HG03064 (cell line): Measurements from ENCODE around the gene CCDC78.

ENCODE experiments used
- ATAC-seq: cut with Tn5 transposase; IDR thresholded peaks from one replicate; pipeline ENCODE4 v1.9.1; 2021; ENCODE audit warnings: low read depth; ENCODE audit not compliant: unreplicated experiment

CCDC78 gene

GRCh38 chr16:682493-683395 lies 43.5 kb downstream of the CCDC78 start:
- ATAC-seq: no peak

- ATAC-seq: no peak
Observed at GRCh38 chr16:681746-682427, 44.4 kb downstream of the CCDC78 start.

GRCh38 chr16:680967-681745 lies 45.1 kb downstream of the CCDC78 start:
- no peak for ATAC-seq

DNA sequence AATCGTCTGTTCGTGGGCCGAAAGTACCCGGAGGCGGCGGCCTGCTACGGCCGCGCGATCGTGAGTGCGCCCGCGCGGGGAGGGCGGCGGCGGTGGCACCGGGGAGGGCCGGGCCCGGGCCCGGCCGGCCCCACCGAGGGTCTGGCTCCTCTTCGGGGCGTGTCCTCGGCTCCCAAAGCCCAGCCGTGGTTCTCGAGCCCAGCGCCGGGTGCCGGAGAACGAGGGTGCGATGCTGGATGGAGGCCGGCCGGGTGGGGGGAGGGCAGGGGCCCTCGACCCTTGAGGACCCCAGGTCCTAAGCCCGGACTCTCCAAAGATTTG lies 45.7 kb downstream of the CCDC78 start:
- no peak for ATAC-seq

GRCh38 chr16:679814-680624 lies 46.2 kb downstream of the CCDC78 start, which contains the start of gene STUB1:
TSS of gene STUB1 (plus strand) at chr16:680410. CDS start at chr16:680526, 116 bp downstream.
- no peak for ATAC-seq

- ATAC-seq: no peak
Observed at GRCh38 chr16:678858-679813, 47.1 kb downstream of the CCDC78 start.

DNA sequence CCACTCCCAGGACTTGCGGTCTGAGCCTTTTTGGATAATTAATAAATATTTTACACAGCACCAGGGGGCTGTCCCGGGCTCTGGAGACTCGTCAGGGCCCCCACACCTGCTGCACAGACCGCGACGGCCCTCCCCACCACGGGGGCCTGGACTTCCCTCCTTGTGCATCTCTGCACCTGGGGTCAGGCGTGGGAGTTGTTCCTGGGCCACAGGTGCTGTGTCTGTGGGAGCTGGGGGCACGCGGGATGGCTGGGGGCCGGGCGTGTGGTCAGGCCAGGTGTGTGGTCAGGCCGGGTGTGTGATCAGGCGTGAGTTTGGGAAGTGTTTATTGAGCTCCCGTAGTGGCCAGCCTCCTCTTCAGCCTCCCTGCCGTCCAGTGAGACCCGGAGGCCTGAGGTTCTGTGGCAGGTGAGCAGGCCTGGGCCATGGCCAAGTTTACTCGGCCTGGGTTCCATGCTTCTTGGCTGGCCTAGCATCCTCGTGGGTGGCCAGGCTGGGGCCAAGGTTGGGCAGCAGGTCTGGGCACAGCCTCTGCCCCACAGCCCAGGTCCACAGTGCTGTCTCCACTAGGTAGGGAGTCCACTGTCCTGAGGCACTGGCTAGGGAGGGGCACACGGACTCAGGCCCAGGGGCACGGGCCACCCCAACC lies 47.9 kb downstream of the CCDC78 start:
- ATAC-seq: no peak

DNA sequence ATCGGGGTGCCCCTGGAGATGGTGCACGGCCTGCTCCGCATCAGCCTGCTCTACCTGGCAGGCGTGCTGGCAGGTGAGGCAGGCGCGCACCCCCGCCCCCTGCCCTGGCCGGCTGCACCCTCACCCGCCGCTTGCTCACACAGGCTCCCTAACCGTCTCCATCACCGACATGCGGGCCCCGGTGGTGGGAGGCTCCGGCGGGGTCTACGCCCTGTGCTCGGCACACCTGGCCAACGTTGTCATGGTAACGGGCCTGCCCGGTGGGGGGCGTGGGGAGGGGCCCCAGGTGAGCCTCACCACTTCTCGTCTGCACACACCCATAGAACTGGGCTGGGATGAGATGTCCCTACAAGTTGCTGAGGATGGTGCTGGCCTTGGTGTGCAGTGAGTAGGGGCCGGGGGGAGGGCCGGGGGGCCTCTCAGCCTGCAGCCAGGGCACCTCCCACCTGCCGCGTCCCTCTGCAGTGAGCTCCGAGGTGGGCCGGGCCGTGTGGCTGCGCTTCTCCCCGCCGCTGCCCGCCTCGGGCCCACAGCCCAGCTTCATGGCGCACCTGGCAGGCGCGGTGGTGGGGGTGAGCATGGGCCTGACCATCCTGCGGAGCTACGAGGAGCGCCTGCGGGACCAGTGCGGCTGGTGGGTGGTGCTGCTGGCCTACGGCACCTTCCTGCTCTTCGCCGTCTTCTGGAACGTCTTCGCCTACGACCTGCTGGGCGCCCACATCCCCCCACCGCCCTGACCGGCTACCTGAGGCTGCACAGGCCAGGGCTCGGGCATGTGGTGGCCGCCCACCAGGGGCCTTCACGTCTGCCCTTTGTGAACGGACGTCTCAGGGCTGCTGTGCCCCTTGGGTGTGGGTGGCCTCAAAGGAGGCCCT lies 48.7 kb downstream of the CCDC78 start:
- ATAC-seq: no peak

DNA sequence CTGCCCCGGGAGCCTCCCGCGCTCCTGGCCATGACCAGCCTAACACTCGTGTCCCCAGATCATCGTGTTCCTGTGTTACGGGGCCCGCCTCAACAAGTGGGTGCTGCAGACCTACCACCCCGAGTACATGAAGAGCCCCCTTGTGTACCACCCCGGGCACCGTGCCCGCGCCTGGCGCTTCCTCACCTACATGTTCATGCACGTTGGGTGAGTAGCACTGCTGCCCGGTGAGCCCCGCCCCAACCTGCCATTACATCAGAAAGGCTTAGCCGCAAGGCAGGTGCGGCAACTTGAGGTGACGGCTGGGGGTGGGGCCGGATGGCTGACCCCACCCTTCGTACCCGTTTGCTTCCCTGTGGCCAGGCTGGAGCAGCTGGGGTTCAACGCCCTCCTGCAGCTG lies 49.3 kb downstream of the CCDC78 start:
- ATAC-seq: no peak

DNA sequence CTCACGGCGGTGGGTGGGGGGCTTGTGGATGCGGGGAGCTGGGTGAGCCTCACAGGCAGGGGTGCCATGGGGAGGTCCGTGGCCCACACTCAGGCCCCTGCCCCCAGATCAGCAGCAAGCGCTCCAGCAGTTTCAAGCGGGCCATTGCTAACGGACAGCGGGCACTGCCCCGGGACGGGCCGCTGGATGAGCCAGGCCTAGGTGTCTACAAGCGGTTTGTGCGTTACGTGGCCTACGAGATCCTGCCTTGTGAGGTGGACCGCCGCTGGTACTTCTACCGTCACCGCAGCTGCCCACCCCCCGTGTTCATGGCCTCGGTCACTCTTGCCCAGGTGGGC lies 49.7 kb downstream of the CCDC78 start:
- no peak for ATAC-seq

DNA sequence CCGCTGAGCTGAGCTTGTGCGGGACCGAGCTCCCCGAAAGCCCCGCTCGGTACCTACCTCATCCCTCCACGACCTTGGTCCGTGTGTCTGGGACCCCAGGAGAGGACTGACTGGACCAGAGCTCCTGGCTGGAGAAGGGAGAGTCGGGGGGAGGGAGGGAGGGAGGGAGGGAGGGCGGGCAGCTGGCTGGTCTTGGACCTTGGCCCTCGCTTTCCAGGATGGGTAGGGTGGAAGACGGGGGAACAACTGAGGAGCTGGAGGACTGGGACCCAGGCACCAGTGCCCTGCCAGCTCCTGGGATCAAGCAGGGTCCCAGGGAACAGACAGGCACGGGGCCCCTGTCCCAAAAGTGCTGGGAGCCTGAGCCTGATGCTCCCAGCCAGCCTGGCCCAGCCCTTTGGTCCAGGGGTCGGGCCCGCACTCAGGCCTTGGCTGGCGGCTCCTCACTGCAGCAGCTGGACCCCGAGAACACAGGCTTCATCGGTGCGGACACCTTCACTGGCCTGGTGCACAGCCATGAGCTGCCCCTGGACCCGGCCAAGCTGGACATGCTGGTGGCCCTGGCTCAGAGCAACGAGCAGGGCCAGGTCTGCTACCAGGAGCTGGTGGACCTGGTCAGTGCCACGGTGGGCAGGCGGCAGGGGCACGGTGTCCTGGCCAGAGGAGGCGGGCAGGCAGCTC lies 50.2 kb downstream of the CCDC78 start:
- no peak for ATAC-seq

DNA sequence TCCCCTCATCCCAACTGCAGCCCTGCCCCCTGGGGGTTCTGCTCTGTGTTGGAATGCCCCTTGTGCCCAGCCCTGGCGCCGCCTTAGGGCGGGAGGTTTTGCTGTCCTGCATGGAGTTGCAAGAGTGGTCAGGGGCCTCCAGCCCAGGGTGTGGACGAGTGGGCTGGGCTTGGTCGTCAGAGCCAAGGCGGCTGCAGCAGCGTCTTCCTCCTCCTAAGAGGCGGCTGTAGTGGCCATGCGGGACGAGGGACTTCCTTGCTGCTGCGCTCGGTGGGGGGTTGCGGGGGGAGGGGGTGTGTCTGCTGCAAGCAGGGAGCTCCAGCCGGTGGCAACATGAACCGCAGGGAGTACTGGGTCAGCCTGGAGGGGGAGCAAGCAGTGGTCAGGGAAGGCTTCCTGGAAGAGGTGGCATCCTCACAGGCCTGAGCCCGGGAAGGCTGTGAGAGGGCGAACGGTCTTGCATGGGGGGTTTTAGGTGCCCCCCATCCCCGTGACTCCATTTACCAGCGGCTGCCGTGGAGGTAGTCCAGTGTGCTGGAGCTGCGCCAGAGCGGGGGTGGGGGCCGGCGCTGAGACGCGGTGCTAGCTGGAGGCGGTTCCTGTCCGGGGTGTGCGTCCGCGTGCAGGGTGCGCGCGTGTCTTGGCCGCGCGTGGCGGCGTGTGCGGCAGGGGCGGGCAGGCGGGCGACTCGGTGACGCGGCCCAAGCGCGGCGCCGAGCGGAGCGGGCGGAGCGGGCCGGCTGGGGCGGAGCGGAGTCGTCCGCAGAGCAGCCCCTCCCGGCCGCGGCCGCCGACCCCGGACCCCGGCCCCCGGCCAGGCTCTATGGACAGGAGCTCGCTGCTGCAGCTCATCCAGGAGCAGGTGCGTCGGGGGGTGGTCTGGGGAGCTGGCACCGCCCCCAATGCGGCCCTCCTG lies 51.0 kb downstream of the CCDC78 start, which contains the start of gene RHBDL1:
Gene RHBDL1 (plus strand): TSS at position 704 of the 916 bp plus-strand sequence. CDS start 120 bp downstream, at position 824.
- no peak for ATAC-seq

DNA sequence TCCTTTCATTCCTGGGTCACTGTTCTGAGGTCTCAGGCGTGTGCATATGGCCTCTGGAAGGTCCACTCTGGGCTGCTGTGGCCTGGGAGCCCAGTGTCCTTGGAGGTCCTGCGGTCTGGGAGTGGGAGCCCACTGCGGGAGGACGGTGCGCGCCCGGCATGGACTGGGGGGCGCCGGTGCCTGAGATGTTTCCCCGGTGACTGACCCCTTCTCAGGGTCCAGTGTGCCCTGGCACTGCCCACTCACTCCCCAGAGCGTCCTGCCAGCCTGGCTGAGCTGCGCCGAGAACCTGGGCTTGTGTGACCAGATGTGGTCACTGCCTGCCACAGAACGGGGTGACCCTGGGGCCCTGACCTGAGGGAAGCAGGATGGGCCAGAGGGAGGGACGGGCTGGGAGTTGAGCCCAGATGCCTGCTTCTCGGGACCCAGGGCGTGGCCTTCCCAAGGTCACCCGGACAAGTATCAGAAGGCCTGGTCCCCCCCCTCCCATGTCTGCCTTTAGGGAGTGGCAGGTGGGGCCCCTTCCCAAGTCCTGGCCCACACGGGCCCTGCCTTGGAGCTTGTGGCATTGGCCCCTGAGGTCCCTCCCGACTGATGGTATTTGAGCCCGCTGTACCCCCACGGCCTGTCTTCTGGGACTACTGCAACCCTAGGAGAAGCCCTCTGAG lies 51.9 kb downstream of the CCDC78 start:
- ATAC-seq: no peak

DNA sequence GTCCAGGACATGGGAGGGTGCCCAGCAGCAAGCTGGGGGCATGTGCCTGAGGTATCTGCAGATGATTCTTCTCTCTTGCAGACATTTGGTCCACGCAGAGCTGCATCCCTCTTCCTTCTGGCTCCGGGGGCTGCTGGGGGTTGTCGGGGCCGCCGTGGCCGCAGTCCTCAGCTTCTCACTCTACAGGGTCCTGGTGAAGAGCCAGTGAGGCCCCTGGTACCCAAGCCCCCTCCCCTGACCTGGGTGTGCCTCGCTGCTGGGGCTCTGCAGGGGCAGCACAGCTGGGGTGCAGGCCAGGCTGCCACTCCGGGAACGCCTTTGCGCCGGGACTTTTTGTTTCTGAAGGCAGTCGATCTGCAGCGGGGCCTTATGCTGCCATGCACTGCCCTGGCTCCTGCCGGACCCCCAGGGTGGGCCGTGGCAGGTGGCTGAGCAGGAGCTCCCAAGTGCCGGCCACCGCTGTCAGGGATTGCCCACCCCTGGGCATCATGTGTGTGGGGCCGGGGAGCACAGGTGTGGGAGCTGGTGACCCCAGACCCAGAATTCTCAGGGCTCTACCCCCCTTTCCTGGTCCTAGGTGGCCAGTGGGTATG lies 52.7 kb downstream of the CCDC78 start:
- ATAC-seq: no peak

DNA sequence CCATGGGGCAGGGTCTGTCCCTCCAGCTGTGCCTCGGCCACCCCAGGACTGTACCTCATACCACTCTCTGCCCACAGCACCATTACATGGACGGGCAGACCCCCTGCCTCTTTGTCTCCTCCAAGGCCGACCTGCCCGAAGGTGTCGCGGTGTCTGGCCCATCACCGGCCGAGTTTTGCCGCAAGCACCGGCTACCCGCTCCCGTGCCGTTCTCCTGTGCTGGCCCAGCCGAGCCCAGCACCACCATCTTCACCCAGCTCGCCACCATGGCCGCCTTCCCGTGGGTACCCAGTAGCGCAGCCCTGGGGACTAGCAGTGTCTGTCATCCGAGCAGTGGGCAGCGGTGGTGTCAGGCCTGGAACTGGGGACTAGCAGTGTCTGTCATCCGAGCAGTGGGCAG lies 53.4 kb downstream of the CCDC78 start:
- no peak for ATAC-seq
